A549 (cell line): ENCODE data around the gene UPF2. TPM values are rescaled to one million over a fixed set of nuclear protein-coding genes. Genes with fewer than 3 reads are reported as not detected.

Experiments
- ATAC-seq, 2 experiments: fragments of 200-7000 bp in 1 of 2; fragments of >200 bp in 1 of 2; cut with Nextera tagmentation in 1 of 2; cut with Tn5 transposase in 1 of 2; 3 replicates each; pipeline versions ENCODE4 v1.8.0 to v1.9.1; 2018 to 2020; ENCODE audit warnings: mild to moderate bottlenecking in 1 of 2, moderate library complexity in 1 of 2
- CTCF ChIA-PET: fragments of 300-600 bp; sonication (Branson Sonifier 250); formaldehyde crosslinking; extraction: SDS; loops from one replicate; lab custom pipeline; 2021; ENCODE audit warnings: antibody characterized with exemption, inconsistent platforms; lab: Yijun Ruan, JAX
- POLR2A ChIA-PET: fragments of 350-600 bp; formaldehyde crosslinking; extraction: SDS; loops from one replicate; lab custom pipeline; 2021; ENCODE audit warnings: antibody characterized with exemption, inconsistent platforms; lab: Yijun Ruan, JAX
- DNase-seq, 2 experiments: peaks; one replicate each; pipeline versions ENCODE4 v3.0.0 to v3.0.0-alpha.2; 2011 to 2016; ENCODE audit warnings: low read depth in 1 of 2, low spot score in 1 of 2
- FAIRE-seq: peaks from 2 replicates; lab custom pipeline; 2011; peaks lifted over from hg19 to GRCh38; lab: Jason Lieb, UNC
- H3K27ac ChIP-seq, 2 experiments: fragments of >200 bp; sonication (Bioruptor Twin); formaldehyde crosslinking; 3 replicates each; pipeline ENCODE4 v1.5.1; 2016 to 2017
- H3K4me1 ChIP-seq: fragments of >200 bp; sonication (Bioruptor Twin); formaldehyde crosslinking; 3 replicates; pipeline ENCODE4 v1.6.1; 2016
- H3K4me2 ChIP-seq: fragments of >200 bp; sonication (Bioruptor Twin); formaldehyde crosslinking; 3 replicates; pipeline ENCODE4 v1.6.1; 2016
- H3K4me3 ChIP-seq: fragments of >200 bp; sonication (Bioruptor Twin); formaldehyde crosslinking; 3 replicates; pipeline ENCODE4 v1.5.1; 2016
- H3K9me3 ChIP-seq: fragments of >200 bp; sonication (Bioruptor Twin); formaldehyde crosslinking; 3 replicates; pipeline ENCODE4 v1.6.1; 2016
- CBX8 ChIP-seq: fragments of 200-600 bp; sonication (generic); IDR thresholded peaks from 2 replicates; pipeline ENCODE4 v1.6.1; 2016
- EHF ChIP-seq: fragments of 250-450 bp; sonication (Bioruptor Pico); IDR thresholded peaks from 2 replicates; pipeline ENCODE4 v1.5.0; 2020; ENCODE audit warnings: mild to moderate bottlenecking
- ELK1 ChIP-seq: fragments of 150-350 bp; IDR thresholded peaks from 2 replicates; pipeline ENCODE4 v1.6.1; 2014; ENCODE audit warnings: low read depth, mild to moderate bottlenecking, low read length
- ESRRA ChIP-seq: fragments of 150-350 bp; IDR thresholded peaks from 2 replicates; pipeline ENCODE4 v1.6.1; 2014; ENCODE audit warnings: mild to moderate bottlenecking, low read length, borderline replicate concordance
- GATA3 ChIP-seq: IDR thresholded peaks from 2 replicates; pipeline ENCODE4 v1.6.1; 2012; ENCODE audit warnings: borderline replicate concordance
- HDAC2 ChIP-seq: fragments of 200-600 bp; sonication (generic); IDR thresholded peaks from 2 replicates; pipeline ENCODE4 v1.6.1; 2016
- HES2 ChIP-seq: fragments of >200 bp; sonication (Bioruptor Twin); formaldehyde crosslinking; IDR thresholded peaks from 2 replicates; pipeline ENCODE4 v1.6.1; 2016
- HMGXB4 ChIP-seq: fragments of 250-450 bp; sonication (Bioruptor Pico); IDR thresholded peaks from 2 replicates; pipeline ENCODE4 v1.5.0; 2021; ENCODE audit warnings: mild to moderate bottlenecking, moderate library complexity, borderline replicate concordance
- HOXB5 ChIP-seq: fragments of 250-450 bp; sonication (Bioruptor Pico); IDR thresholded peaks from 2 replicates; pipeline ENCODE4 v1.5.0; 2020; ENCODE audit warnings: mild to moderate bottlenecking, moderate library complexity
- KDM5A ChIP-seq: fragments of 200-600 bp; sonication (generic); IDR thresholded peaks from 2 replicates; pipeline ENCODE4 v1.6.1; 2016; ENCODE audit warnings: antibody characterized with exemption, mild to moderate bottlenecking
- MAFK ChIP-seq: fragments of 450-650 bp; IDR thresholded peaks from 2 replicates; pipeline ENCODE4 v1.6.1; 2014; ENCODE audit not compliant: partially characterized antibody
- MYC ChIP-seq: IDR thresholded peaks from 2 replicates; pipeline ENCODE4 v1.6.1; 2012; ENCODE audit warnings: mild to moderate bottlenecking, inconsistent platforms, low read length, improper control_type of control experiment, borderline replicate concordance
- NPAS2 ChIP-seq: fragments of 250-450 bp; sonication (Bioruptor Pico); IDR thresholded peaks from 2 replicates; pipeline ENCODE4 v1.8.0; 2022; ENCODE audit warnings: mild to moderate bottlenecking, moderate library complexity, borderline replicate concordance
- RFX5 ChIP-seq: fragments of 450-650 bp; IDR thresholded peaks from 2 replicates; pipeline ENCODE4 v1.7.1; 2014; ENCODE audit warnings: antibody characterized with exemption, mild to moderate bottlenecking, moderate library complexity
- SMC3 ChIP-seq: fragments of >200 bp; sonication (Bioruptor Twin); formaldehyde crosslinking; IDR thresholded peaks from 3 replicates; pipeline ENCODE4 v1.6.1; 2018; ENCODE audit warnings: inconsistent platforms
- ZSCAN20 ChIP-seq: fragments of 250-450 bp; sonication (Bioruptor Pico); IDR thresholded peaks from 2 replicates; pipeline ENCODE4 v1.8.0; 2022; ENCODE audit warnings: mild to moderate bottlenecking, moderate library complexity
- WGBS: methylation state at CpG from one replicate; pipeline ENCODE4 v1.1.6; 2017; ENCODE audit errors: missing lambda C conversion rate; 5-methylcytosine and 5-hydroxymethylcytosine counted together
- polyA plus RNA-seq, 4 experiments: library from polyadenylated mRNA; depleted of rRNA in 3 of 4; stranded (reverse); fragments of >200 nt; fragmentation: RNase III in 1 of 4; extraction: RNeasy Plus Mini Kit Qiagen cat#74134 plus additional on column Dnase treatment in 1 of 4; gene quantifications; 2 replicates in 3 of 4; 3 replicates in 1 of 4; pipeline ENCODE4 v1.2.3, GENCODE V29; 2011 to 2017

The UPF2 gene
- polyA plus RNA-seq, 2 of the 4 experiments (the other 2 are of a cell fraction) = 16.5 to 21.6 TPM

DNA sequence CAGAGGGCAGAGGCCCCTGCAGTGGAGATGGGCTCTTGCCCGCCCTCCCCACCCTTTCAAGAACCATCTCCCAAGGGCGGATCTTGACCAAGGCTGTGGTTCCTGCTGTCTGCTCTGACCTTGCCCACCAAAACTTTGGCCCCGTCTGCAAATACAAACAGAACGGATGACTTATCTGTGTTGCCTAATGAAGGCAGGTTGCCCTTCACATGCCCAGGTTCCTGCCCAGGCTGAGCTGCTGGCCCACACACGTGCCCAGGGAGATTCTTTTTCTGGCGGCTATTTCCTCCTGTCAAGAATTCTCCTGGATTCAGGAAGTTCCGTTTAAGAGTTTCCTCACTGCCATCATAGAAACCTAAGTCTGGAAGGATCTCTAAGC lies 141.2 kb downstream of the UPF2 start:
- FAIRE-seq (no peak), DNase-seq (no peak), ATAC-seq (no peak)
- TF ChIP-seq GATA3 = peak; percentile 12; the same call in 1 of the 2 replicates
- TF ChIP-seq CBX8 = no peak
- TF ChIP-seq HES2 = no peak
- Histone ChIP-seq H3K4me1 (peaks cover 22% of the 10 kb centered on the region), H3K4me3 (no peak overlapping the region), H3K27ac (peak overlapping the region in 1 of 2 experiments; percentile 12; a peak in 3 of 6 replicates), H3K4me2 (no peak overlapping the region), H3K9me3 (no peaks in the 10 kb centered on the region)
- CTCF ChIA-PET = interaction anchor here (1.4 kb wide), 1 partner anchor 14 kb away, joined by 4 read pairs; no protein-coding TSS in a partner anchor
- 63% methylated on average over 7 of the region's 7 CpGs for WGBS
- POLR2A ChIA-PET = no interaction called here

GRCh38 chr10:11901036-11901301 lies 141.6 kb downstream of the UPF2 start:
- POLR2A ChIA-PET = no interaction called here
- WGBS = 95% methylated on average over 6 of the region's 6 CpGs
- no peak for FAIRE-seq

GRCh38 chr10:11899067-11899876 lies 143.3 kb downstream of the UPF2 start:
- H3K9me3 ChIP-seq = no peaks in the 10 kb centered on the region
- CTCF ChIA-PET = no interaction called here
- no peak for FAIRE-seq
- H3K4me3 ChIP-seq = no peak overlapping the region
- TF ChIP-seq MYC = no peak
- no peak for TF ChIP-seq NPAS2 (CRISPR knock-in tag)
- 91% methylated on average over 26 of the region's 28 CpGs for WGBS
- H3K4me2 ChIP-seq = peak overlapping the region; percentile 7; the same call in 1 of the 3 replicates
- peaks cover 22% of the 10 kb centered on the region for H3K4me1 ChIP-seq
- DNase-seq = no peak
- H3K27ac ChIP-seq = peak overlapping the region; percentile 70 to 73; a peak in 3 of 6 replicates
- ATAC-seq = no peak
- POLR2A ChIA-PET = no interaction called here

More at GRCh38 chr10:11901036-11901301, 141.6 kb downstream of the UPF2 start:
- no peak for DNase-seq
- ATAC-seq = no peak
- Histone ChIP-seq H3K4me2 (no peak overlapping the region), H3K4me1 (peaks cover 22% of the 10 kb centered on the region), H3K4me3 (no peak overlapping the region), H3K9me3 (no peaks in the 10 kb centered on the region), H3K27ac (no peak overlapping the region)
- no peak for TF ChIP-seq SMC3
- no peak for TF ChIP-seq ESRRA
- no peak for TF ChIP-seq ELK1
- TF ChIP-seq HES2 = no peak
- no peak for TF ChIP-seq RFX5
- no peak for TF ChIP-seq ZSCAN20 (CRISPR knock-in tag)
- no peak for TF ChIP-seq HDAC2
- no peak for TF ChIP-seq HOXB5 (CRISPR knock-in tag)
- TF ChIP-seq MYC = no peak
- no peak for TF ChIP-seq KDM5A
- no peak for TF ChIP-seq MAFK
- no peak for TF ChIP-seq HMGXB4 (CRISPR knock-in tag)
- TF ChIP-seq EHF (CRISPR knock-in tag) = no peak
- CTCF ChIA-PET = interaction anchor here (0.8 kb wide), 1 partner anchor 9 kb away, joined by 3 read pairs; no protein-coding TSS in a partner anchor
